GM12872 (cell line): Measurements from ENCODE around the gene CSN1S1.

Experiments
- CTCF ChIP-seq: IDR thresholded peaks from 3 replicates; pipeline ENCODE4 v1.5.1; 2011; ENCODE audit warnings: low read depth, mild to moderate bottlenecking, low read length, moderate library complexity; ENCODE audit not compliant: insufficient read depth

The CSN1S1 gene

GRCh38 chr4:69930768-69931167 lies at the start of gene CSN1S1:
Gene CSN1S1, plus strand, starts transcription at chr4:69931068. Its CDS starts 1,488 bp downstream, at chr4:69932556.
- TF ChIP-seq CTCF = no peak

GRCh38 chr4:69881173-69881773 lies 49.6 kb upstream of the CSN1S1 start:
- peak; percentile 67 for TF ChIP-seq CTCF

GRCh38 chr4:69882150-69882549 lies 48.7 kb upstream of the CSN1S1 start:
- no peak for TF ChIP-seq CTCF

- TF ChIP-seq CTCF = no peak
Measured at GRCh38 chr4:69888336-69888735, 42.5 kb upstream of the CSN1S1 start.

- TF ChIP-seq CTCF = no peak
Measured at GRCh38 chr4:69894186-69894585, 36.7 kb upstream of the CSN1S1 start.

GRCh38 chr4:69894721-69895120 lies 36.1 kb upstream of the CSN1S1 start:
- no peak for TF ChIP-seq CTCF

GRCh38 chr4:69896530-69897116 lies 34.2 kb upstream of the CSN1S1 start:
- peak; percentile 37; the same call in 2 of the 3 replicates for TF ChIP-seq CTCF
